Transverse colon (tissue), 4 donors: ENCODE data around the gene NBPF1. TPM values are rescaled to one million over a fixed set of nuclear protein-coding genes. Genes with fewer than 3 reads are reported as not detected.
"Not testable (repeated sequence)": the region's sequence is repeated elsewhere in the genome, so short reads cannot be mapped to it uniquely, and the experiment has no call there.

Source experiments
- DNase-seq: peaks from one replicate; pipeline ENCODE4 v3.0.0-alpha.2; 2019
- H3K27ac ChIP-seq, 4 donors: fragments of 200-600 bp; sonication (generic); 2 replicates each; pipeline ENCODE4 v1.5.1; 2016 to 2018; ENCODE audit warnings: inconsistent platforms in 4 of 4
- H3K27me3 ChIP-seq: fragments of 200-600 bp; sonication (generic); 2 replicates; pipeline ENCODE4 v1.5.1; 2017; ENCODE audit warnings: inconsistent platforms
- H3K36me3 ChIP-seq, 4 donors: fragments of 200-600 bp; sonication (generic); 2 replicates each; pipeline ENCODE4 v1.5.1; 2017 to 2019; ENCODE audit warnings: inconsistent platforms in 4 of 4
- H3K4me1 ChIP-seq, 4 donors: fragments of 200-600 bp; sonication (generic); 2 replicates each; pipeline ENCODE4 v1.5.1; 2017 to 2020; ENCODE audit warnings: inconsistent platforms in 4 of 4
- H3K4me3 ChIP-seq, 4 donors: fragments of 200-600 bp; sonication (generic); 1 replicate in 1 of 4; 2 replicates in 3 of 4; pipeline versions ENCODE4 v1.5.1 to v1.6.1; 2017 to 2019; ENCODE audit warnings: inconsistent platforms in 4 of 4
- H3K9me3 ChIP-seq, 2 donors: fragments of 200-600 bp; sonication (generic); 2 replicates each; pipeline ENCODE4 v1.5.1; 2017 to 2019; ENCODE audit warnings: inconsistent platforms in 2 of 2
- EP300 ChIP-seq: sonication (generic); formaldehyde crosslinking; IDR thresholded peaks from one replicate; pipeline ENCODE4 v1.6.1; 2017; ENCODE audit warnings: antibody characterized with exemption, low read depth
- POLR2A ChIP-seq: fragments of 450-650 bp; IDR thresholded peaks from one replicate; pipeline ENCODE4 v1.6.1; 2016; ENCODE audit warnings: antibody characterized with exemption, mild to moderate bottlenecking, moderate library complexity
- POLR2AphosphoS5 ChIP-seq, 3 donors: sonication (generic); formaldehyde crosslinking; IDR thresholded peaks; one replicate each; pipeline ENCODE4 v1.6.1; 2016; ENCODE audit warnings: antibody characterized with exemption in 3 of 3
- WGBS, 2 donors: methylation state at CpG; one replicate each; pipeline ENCODE4 v1.1.5; 2018; ENCODE audit warnings: low coverage in 1 of 2; 5-methylcytosine and 5-hydroxymethylcytosine counted together
- in situ Hi-C, 4 donors: fragments of 200-750 bp; cut with MboI; loops; one replicate each; pipeline versions ENCODE4 v1.15.0 to v1.15.1; 2017; ENCODE audit warnings: low sequenced_read_pairs in 3 of 4, low pct_ligation_motif_present in 1 of 4, low pct_unique_long_range_greater_than_20kb in 1 of 4
- intact Hi-C: fragments of 100-400 bp; cut with DNase I; formaldehyde crosslinking; loops from one replicate; pipeline ENCODE4 v1.15.1; 2023; ENCODE audit warnings: low total_unique reads
- total RNA-seq, 4 donors: library from RNA; depleted of rRNA; stranded (reverse); fragments of >200 nt; gene quantifications; one replicate each; pipeline ENCODE4 v1.1.0, GENCODE V29; 2016
- TF ChIP-seq, protein P1 (sequence below), 5 experiments: fragments of 200-600 bp in 3 of 5; fragments of 450-650 bp in 2 of 5; sonication (generic) in 3 of 5; IDR thresholded peaks; 1 replicate in 2 of 5; 2 replicates in 3 of 5; pipeline ENCODE4 v1.5.1; 2016 to 2017; ENCODE audit warnings: antibody characterized with exemption in 5 of 5, inconsistent platforms in 3 of 5, mild to moderate bottlenecking in 2 of 5, moderate library complexity in 1 of 5

Gene NBPF1
- total RNA-seq, 4 donors from 2014 or later: 70.1 to 178 (median 148) TPM

DNA sequence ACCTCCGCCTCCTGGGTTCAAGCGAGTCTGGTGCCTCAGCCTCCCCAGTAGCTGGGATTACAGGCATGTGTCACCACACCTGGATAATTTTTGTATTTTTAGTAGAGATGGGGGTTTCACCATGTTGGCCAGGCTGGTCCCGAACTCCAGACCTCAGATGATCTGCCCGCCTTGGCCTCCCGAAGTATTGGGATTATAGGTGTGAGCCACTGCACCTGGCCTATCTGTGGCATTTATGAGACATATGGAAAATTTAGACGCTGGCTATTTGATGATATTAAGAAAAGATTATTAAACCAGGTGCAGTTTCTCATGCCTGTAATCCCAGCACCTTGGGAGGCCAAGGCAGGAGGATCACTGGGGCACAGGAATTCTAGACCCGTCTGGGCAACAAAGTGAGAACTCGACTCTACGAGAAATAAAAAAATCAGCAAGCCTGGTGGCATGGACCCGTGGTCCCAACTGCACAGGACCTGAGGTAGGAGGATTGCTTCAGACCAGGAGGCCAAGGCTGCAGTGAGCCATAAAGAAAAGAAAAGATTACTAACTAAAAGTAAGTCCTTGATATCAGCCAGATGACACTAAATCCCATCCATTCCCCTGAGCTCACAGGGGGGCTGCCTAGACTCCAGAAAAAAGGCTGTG, 23.3 kb upstream of the NBPF1 start:
- H3K4me1 ChIP-seq, H3K27me3 ChIP-seq, H3K9me3 ChIP-seq, H3K4me3 ChIP-seq, DNase-seq, intact Hi-C loops, H3K27ac ChIP-seq: not testable (repeated sequence)
- 88 to 91% methylated on average over 10 of the region's 10 CpGs for WGBS, 2 donors
- peaks cover 0 to 21% (median 9%) of the 10 kb centered on the region in 4 donors for H3K36me3 ChIP-seq
- in situ Hi-C loops: loop anchor here in 1 of 4 donors (10.0 kb wide), 1 partner anchor 88 kb away; no protein-coding TSS in a partner anchor

DNA sequence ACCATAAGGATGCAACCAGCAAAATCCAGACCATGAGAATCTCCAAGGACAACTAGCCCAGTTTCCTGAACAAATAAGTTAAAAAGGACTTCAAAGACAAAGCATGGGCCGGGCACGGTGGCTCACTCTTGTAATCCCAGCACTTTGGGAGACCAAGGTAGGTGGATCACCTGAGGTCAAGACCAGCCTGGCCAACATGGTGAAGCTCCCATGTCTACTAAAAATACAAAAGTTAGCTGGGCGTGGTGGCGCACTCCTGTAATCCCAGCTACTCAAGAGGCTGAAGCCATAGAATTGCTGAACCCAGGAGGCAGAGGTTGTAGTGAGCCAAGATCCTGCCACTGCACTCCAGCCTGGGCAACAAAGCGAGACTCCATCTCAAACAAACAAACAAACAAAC, 22.6 kb upstream of the NBPF1 start:
- H3K4me1 ChIP-seq, H3K9me3 ChIP-seq, intact Hi-C loops, H3K27ac ChIP-seq, DNase-seq, H3K4me3 ChIP-seq, H3K27me3 ChIP-seq: not testable (repeated sequence)
- WGBS, 2 donors: 94% methylated on average over 5 of the region's 5 CpGs
- peaks cover 0 to 28% (median 14%) of the 10 kb centered on the region in 4 donors for H3K36me3 ChIP-seq
- in situ Hi-C loops: loop anchor here in 1 of 4 donors (10.0 kb wide), 1 partner anchor 89 kb away; no protein-coding TSS in a partner anchor

DNA sequence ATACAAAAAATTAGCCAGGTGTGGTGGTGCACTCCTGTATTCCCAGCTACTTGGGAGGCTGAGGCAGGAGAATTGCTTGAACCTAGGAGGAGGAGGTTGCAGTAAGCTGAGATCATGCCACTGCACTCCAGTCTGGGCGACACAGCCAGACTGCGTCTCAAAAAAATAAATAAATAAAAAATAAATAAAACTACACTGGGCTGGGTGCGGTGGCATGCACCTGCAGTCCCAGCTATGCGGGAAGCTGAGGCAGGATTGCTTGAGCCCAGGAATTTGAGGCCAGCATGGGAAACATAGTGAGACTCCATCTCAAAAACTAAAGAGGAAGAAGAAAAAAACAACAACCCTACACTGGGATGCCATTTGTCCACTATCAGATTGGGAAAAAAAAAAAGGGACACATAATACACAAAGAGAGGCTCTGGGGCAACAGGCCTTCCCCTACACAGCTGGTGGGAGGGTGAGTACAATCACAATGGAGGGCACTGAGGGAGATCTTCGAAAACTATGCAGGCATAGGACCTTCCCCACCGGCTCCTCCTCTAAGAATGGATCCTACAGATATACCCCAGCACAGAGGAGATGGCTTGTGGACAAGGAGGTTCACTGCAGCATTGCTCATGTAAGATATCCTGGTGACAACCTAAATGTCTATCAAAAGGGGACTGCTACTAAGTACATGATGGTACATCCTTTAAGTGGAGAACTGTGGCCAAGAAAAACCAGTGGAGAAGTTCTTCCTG, 20.3 kb upstream of the NBPF1 start:
- in situ Hi-C loops: loop anchor here in 1 of 4 donors (10.0 kb wide), 1 partner anchor 91 kb away; no protein-coding TSS in a partner anchor
- H3K4me3 ChIP-seq, H3K27me3 ChIP-seq, H3K4me1 ChIP-seq, DNase-seq, H3K9me3 ChIP-seq, intact Hi-C loops, H3K27ac ChIP-seq: not testable (repeated sequence)
- H3K36me3 ChIP-seq: peaks cover 0 to 44% (median 25%) of the 10 kb centered on the region in 4 donors
- 95% methylated on average over 6 of the region's 6 CpGs for WGBS, 2 donors

DNA sequence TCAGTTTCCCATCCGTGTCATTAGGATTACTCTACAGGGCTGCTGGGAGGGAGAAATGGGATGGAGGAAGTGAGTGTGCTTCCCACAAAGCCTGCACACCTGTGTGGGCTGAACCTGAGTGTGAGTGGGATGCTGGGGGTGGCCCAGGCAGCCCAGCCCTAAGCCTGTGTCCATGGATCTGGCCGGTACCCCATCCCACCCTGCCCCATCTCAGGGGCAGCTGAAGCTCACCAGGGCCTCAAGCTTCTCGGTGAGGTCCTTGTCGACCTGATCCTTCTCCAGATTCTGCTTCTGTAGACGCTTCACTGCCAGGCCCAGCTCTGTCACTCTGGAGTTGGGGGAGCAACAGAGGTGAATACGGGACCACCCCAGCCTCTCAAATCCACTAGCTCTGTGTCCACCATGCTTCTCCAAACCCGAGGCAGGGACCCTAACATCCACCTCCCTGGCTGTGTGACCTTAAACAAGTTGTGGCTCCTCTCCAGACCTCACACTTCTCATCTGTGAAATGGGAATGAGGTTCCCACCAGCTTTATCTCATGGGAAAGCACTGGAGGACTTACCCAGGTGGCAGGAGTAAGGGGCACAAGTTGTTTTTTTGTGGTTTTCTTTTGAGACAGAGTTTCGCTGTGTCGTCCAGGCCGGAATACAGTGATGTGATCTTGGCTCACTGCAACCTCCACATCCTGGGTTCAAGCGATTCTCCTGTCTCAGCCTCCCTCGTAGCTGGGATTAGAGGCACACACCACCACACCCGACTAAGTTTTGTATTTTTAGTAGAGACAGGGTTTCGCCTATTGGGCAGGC, 18.9 kb upstream of the NBPF1 start:
- H3K27ac ChIP-seq, intact Hi-C loops, H3K4me3 ChIP-seq, DNase-seq, H3K9me3 ChIP-seq, H3K27me3 ChIP-seq, H3K4me1 ChIP-seq: not testable (repeated sequence)
- H3K36me3 ChIP-seq: peaks cover 0 to 54% (median 29%) of the 10 kb centered on the region in 4 donors
- in situ Hi-C loops: loop anchor here in 1 of 4 donors (10.0 kb wide), 1 partner anchor 93 kb away; no protein-coding TSS in a partner anchor
- WGBS, 2 donors: 91 to 95% methylated on average over 7 to 14 of the region's 14 CpGs

DNA sequence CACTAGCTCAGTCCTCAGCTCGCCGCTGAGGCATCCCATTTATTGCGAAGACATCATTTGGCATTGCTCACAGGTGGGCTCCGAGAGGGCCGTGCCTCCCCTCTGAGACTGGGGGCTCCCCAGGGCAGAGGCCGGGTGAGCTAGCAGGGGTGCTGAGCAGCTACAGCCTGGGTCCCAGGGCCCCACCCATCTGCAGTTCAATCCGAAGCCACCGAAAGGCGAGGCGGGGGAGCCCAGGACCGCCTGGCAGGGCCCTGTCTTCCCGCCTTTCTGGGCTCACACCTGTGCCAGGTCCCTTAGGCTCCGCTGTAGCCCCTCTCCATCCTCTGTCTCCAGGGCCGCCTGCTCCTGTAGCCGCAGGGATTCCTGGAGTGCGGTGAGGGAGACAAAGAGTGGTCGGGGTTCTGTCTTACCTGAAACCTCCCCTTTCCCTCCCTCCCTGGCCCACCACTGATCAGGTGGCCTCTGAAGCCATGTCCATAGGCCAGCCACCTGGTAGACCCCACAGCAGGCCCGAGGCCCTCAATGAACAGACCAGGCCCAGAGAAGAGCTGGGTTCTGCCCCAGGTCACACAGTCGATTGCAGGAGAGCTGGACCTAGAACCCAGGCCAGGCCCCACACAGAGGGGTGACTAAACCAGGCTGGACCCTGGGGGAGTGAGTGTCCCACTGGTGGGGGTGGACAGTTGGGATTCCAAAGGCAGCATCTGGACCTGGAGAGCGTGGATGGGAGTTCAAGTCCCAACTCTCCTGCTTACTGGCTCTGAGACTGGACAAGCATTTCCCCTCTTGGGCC, 18.1 kb upstream of the NBPF1 start:
- no peaks in the 10 kb centered on the region for H3K27me3 ChIP-seq
- TF ChIP-seq, protein P1, sequence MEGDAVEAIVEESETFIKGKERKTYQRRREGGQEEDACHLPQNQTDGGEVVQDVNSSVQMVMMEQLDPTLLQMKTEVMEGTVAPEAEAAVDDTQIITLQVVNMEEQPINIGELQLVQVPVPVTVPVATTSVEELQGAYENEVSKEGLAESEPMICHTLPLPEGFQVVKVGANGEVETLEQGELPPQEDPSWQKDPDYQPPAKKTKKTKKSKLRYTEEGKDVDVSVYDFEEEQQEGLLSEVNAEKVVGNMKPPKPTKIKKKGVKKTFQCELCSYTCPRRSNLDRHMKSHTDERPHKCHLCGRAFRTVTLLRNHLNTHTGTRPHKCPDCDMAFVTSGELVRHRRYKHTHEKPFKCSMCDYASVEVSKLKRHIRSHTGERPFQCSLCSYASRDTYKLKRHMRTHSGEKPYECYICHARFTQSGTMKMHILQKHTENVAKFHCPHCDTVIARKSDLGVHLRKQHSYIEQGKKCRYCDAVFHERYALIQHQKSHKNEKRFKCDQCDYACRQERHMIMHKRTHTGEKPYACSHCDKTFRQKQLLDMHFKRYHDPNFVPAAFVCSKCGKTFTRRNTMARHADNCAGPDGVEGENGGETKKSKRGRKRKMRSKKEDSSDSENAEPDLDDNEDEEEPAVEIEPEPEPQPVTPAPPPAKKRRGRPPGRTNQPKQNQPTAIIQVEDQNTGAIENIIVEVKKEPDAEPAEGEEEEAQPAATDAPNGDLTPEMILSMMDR (IDR thresholded peaks at IDR 0.05): no peak
- TF ChIP-seq POLR2A (no peak), EP300 (no peak), POLR2AphosphoS5 (IDR thresholded peaks at IDR 0.05) (no peak)
- H3K36me3 ChIP-seq: peaks cover 0 to 55% (median 29%) of the 10 kb centered on the region in 4 donors
- no peaks in the 10 kb centered on the region for H3K4me1 ChIP-seq
- intact Hi-C loops (no loop called here), in situ Hi-C loops (loop anchor here in 1 of 4 donors (10.0 kb wide), 1 partner anchor 93 kb away; no protein-coding TSS in a partner anchor)
- WGBS, 2 donors: 91 to 94% methylated on average over 3 to 20 of the region's 20 CpGs
- DNase-seq: peak; percentile 29
- H3K4me3 ChIP-seq: no peak overlapping the region
- H3K27ac ChIP-seq: no peak overlapping the region
- no peaks in the 10 kb centered on the region for H3K9me3 ChIP-seq
